ENCODE results near the gene SORCS2. TPM values are rescaled to one million over a fixed set of nuclear protein-coding genes. Genes with fewer than 3 reads are reported as not detected.

Gene SORCS2
- total RNA-seq, 1 donor from 2014 or later: 5.2 TPM

GRCh38 chr4:7344636-7345155, 152.4 kb downstream of the SORCS2 start:
- Histone ChIP-seq H4K20me1 (ENCODE audit: low read depth) (no peaks in the 10 kb centered on the region), H3K9ac (no peak overlapping the region)
- TF ChIP-seq, protein P1, sequence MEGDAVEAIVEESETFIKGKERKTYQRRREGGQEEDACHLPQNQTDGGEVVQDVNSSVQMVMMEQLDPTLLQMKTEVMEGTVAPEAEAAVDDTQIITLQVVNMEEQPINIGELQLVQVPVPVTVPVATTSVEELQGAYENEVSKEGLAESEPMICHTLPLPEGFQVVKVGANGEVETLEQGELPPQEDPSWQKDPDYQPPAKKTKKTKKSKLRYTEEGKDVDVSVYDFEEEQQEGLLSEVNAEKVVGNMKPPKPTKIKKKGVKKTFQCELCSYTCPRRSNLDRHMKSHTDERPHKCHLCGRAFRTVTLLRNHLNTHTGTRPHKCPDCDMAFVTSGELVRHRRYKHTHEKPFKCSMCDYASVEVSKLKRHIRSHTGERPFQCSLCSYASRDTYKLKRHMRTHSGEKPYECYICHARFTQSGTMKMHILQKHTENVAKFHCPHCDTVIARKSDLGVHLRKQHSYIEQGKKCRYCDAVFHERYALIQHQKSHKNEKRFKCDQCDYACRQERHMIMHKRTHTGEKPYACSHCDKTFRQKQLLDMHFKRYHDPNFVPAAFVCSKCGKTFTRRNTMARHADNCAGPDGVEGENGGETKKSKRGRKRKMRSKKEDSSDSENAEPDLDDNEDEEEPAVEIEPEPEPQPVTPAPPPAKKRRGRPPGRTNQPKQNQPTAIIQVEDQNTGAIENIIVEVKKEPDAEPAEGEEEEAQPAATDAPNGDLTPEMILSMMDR (IDR thresholded peaks at IDR 0.05): no peak
- TF ChIP-seq EZH2 (IDR thresholded peaks at IDR 0.05): no peak
- TF ChIP-seq EZH2phosphoT487 (IDR thresholded peaks at IDR 0.05): no peak

DNA sequence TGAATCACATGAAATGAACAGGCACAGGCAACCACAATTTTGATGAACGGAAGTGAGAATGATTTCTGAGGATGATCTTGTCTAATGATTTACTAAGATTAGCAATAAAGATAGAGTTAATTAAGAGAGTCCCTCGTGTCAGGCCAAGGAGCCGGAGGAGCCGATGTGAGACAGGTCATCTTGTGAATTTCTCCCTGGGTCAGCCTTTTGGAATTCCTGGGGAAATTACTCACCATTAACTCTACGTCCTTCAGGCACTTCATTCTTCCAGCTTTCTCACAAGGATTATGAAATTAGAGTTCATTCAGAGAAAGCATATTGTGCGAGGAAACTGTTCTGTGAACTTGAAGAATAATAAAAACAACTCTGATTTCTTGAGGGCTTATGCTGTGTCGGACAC, 155.6 kb downstream of the SORCS2 start:
- Histone ChIP-seq H3K79me2 (ENCODE audit: low read depth) (no peaks in the 10 kb centered on the region), H3F3A (ENCODE audit: low read depth) (no peaks in the 10 kb centered on the region), H4K20me1 (ENCODE audit: low read depth) (no peaks in the 10 kb centered on the region), H3K9me3 (ENCODE audit: low read depth) (no peaks in the 10 kb centered on the region), H3K4me3 (no peak overlapping the region), H3K27me3 (no peaks in the 10 kb centered on the region), H2AFZ (replicated peaks) (no peak overlapping the region), H3K4me2 (no peak overlapping the region), H3K27ac (no peak overlapping the region), H3K4me1 (no peaks in the 10 kb centered on the region), H3K9ac (no peak overlapping the region), H3K36me3 (no peaks in the 10 kb centered on the region)
- Mint-ChIP-seq H3K36me3 (no peaks in the 10 kb centered on the region), H3K27me3 (ENCODE audit: insufficient read depth, low read depth) (peaks cover 5% of the 10 kb centered on the region), H3K4me3 (no peak overlapping the region), H3K4me1 (peaks cover 15% of the 10 kb centered on the region), H3K9me3 (peaks cover 7% of the 10 kb centered on the region), H3K27ac (no peak overlapping the region)
- DNase-seq (ENCODE audit: low spot score): no peak
- TF ChIP-seq EZH2 (IDR thresholded peaks at IDR 0.05): no peak
- TF ChIP-seq, protein P1 (IDR thresholded peaks at IDR 0.05): no peak

More at GRCh38 chr4:7344636-7345155, 152.4 kb downstream of the SORCS2 start:
- no peaks in the 10 kb centered on the region for H3K27me3 ChIP-seq
- Mint-ChIP-seq H3K4me1 (peaks cover 2% of the 10 kb centered on the region), H3K27me3 (ENCODE audit: insufficient read depth, low read depth) (peaks cover 6% of the 10 kb centered on the region), H3K36me3 (peaks cover 1% of the 10 kb centered on the region), H3K27ac (no peak overlapping the region), H3K4me3 (no peak overlapping the region), H3K9me3 (peaks cover 7% of the 10 kb centered on the region)
- H3K9me3 ChIP-seq (ENCODE audit: low read depth): no peaks in the 10 kb centered on the region
- no peak for DNase-seq (ENCODE audit: low spot score)
- no peaks in the 10 kb centered on the region for H3K4me1 ChIP-seq
- no peak overlapping the region for H3K4me3 ChIP-seq
- no peak overlapping the region for H2AFZ ChIP-seq (replicated peaks)
- no peaks in the 10 kb centered on the region for H3K79me2 ChIP-seq (ENCODE audit: low read depth)
- H3K36me3 ChIP-seq: no peaks in the 10 kb centered on the region
- no peak overlapping the region for H3K4me2 ChIP-seq
- no peaks in the 10 kb centered on the region for H3F3A ChIP-seq (ENCODE audit: low read depth)
- H3K27ac ChIP-seq: no peak overlapping the region

DNA sequence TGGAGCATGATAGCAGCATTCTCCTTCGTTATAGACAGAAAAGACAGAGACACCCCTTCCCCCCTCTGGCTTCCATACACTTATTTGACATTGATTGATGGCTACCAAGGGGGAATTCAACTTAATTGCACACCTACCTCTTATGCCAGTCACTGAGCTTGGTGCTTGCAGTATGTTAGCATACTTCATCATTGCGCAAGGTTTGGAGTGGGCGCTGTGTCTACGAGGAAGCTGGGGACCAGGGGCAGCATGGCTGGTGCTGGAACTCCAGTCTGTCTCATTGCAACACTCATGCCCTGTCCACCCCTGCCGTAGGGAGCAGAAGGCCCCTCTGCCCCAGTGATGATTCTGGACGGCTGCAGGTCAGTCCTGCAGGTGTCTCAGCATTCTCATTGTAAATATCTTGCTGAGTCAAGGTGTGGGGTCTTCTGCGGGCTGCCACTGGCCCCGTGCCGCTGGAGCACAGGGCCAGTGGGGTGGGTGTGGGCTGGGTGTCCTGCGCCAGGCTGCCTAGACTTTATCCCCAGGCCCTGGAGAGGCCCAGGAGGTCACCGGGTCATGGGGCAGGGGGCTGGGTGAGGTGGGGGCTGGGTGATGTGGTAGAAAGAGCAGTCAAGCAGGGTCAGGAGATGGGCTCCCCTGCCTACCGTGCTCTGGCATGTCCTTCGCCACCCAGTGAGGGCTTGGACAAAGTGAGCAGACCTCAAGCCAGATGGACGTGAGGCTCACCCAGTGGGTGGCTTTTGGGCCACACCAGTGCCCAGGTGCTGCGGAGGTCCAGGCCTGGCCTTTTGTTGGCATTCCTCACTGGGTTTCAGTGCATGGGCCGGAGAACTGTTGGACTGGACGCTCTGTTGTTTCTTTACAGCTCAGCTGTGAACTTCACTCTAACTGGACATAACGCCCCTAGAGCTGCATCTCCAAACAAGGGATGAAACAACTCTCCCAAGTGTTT, 156.9 kb downstream of the SORCS2 start:
- Mint-ChIP-seq H3K36me3 (no peaks in the 10 kb centered on the region), H3K27me3 (ENCODE audit: insufficient read depth, low read depth) (peaks cover 12% of the 10 kb centered on the region), H3K27ac (no peak overlapping the region), H3K9me3 (peaks cover 7% of the 10 kb centered on the region), H3K4me3 (no peak overlapping the region), H3K4me1 (peaks cover 15% of the 10 kb centered on the region)
- no peak overlapping the region for H3K9ac ChIP-seq
- no peak overlapping the region for H3K27ac ChIP-seq
- no peak overlapping the region for H3K4me3 ChIP-seq
- no peaks in the 10 kb centered on the region for H3K79me2 ChIP-seq (ENCODE audit: low read depth)
- TF ChIP-seq EZH2 (IDR thresholded peaks at IDR 0.05) (no peak), EZH2phosphoT487 (IDR thresholded peaks at IDR 0.05) (no peak)
- TF ChIP-seq, protein P1 (IDR thresholded peaks at IDR 0.05): no peak
- no peaks in the 10 kb centered on the region for H3K27me3 ChIP-seq
- no peak for DNase-seq (ENCODE audit: low spot score)
- H3K36me3 ChIP-seq: no peaks in the 10 kb centered on the region
- no peaks in the 10 kb centered on the region for H4K20me1 ChIP-seq (ENCODE audit: low read depth)
- H2AFZ ChIP-seq (replicated peaks): no peak overlapping the region
- H3K9me3 ChIP-seq (ENCODE audit: low read depth): no peaks in the 10 kb centered on the region
- no peak overlapping the region for H3K4me2 ChIP-seq
- H3K4me1 ChIP-seq: no peaks in the 10 kb centered on the region
- H3F3A ChIP-seq (ENCODE audit: low read depth): no peaks in the 10 kb centered on the region

All from neural progenitor cell (in vitro differentiated cells).